ENCODE data around the gene ADCY7. TPM values are rescaled to one million over a fixed set of nuclear protein-coding genes. Genes with fewer than 3 reads are reported as not detected.

Gene ADCY7
- total RNA-seq, 1 experiment from 2014 or later, result 1.7 TPM

- in situ Hi-C loops (cut with HindIII; ENCODE audit: low sequenced_read_pairs), result no loop called here
- DNase-seq (ENCODE audit: low spot score), result no peak
These were observed 26.2 kb downstream of the ADCY7 start for GRCh38 chr16:50292566-50292948.

GRCh38 chr16:50293041-50293783 lies 26.9 kb downstream of the ADCY7 start:
- DNase-seq (ENCODE audit: low spot score), result no peak
- in situ Hi-C loops (cut with HindIII; ENCODE audit: low sequenced_read_pairs), result no loop called here

GRCh38 chr16:50293994-50294855 lies 27.9 kb downstream of the ADCY7 start:
- no peak for DNase-seq (ENCODE audit: low spot score)
- in situ Hi-C loops (cut with HindIII; ENCODE audit: low sequenced_read_pairs), result no loop called here

- in situ Hi-C loops (cut with HindIII; ENCODE audit: low sequenced_read_pairs), result no loop called here
- no peak for DNase-seq (ENCODE audit: low spot score)
These were observed 28.6 kb downstream of the ADCY7 start for GRCh38 chr16:50294955-50295354.

DNA sequence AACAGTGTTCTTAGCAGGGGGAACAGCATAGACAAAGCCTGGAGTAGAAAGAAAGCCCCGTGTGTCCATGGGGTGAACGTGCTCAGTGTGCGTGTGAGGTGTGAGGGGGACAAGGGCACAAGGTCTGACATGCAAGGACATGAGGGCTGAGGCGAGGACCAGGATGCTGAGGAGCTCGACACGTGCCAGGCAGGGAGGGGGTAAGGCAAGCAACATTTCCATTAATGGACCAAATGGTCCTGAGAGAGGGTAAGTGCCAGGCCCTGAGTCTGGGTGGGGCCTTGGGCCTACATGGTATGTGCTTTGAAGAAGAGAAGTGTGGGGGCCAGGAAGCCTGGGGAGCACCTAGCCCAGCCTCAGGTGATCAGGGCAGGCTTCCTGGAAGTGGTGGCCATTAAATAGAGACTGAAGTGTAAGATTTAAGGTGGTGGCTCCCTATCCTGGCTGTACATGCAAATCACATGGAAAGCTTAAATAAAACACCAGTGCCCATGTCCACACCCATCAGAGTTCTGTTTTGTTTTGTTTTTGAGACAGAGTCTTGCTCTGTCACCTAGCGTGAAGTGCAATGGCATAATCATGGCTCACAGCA lies 29.3 kb downstream of the ADCY7 start:
- in situ Hi-C loops (cut with HindIII; ENCODE audit: low sequenced_read_pairs), result no loop called here
- DNase-seq (ENCODE audit: low spot score), result no peak

DNA sequence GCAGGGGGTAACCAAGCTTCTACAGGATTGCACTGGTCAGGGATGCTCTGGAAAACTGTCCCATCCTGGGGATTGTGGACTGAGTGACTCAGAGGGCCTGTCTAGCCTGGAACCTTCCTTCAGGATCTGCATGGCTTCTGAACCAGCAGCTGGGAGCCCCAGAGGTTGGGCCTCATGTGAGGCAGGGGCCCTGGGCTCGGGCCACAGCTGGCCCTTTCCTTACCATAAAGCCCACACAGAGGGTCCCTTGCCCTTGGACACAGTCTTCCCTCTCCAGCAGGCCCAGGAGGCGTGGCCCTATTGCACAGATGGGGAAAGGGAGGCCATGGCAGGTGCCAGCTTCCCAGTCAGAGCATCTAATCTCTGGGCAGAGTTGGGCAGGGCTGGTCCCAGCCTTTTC lies 30.5 kb downstream of the ADCY7 start:
- in situ Hi-C loops (cut with HindIII; ENCODE audit: low sequenced_read_pairs), result no loop called here
- DNase-seq (ENCODE audit: low spot score), result no peak

GRCh38 chr16:50297301-50298074 lies 31.1 kb downstream of the ADCY7 start:
- in situ Hi-C loops (cut with HindIII; ENCODE audit: low sequenced_read_pairs), result no loop called here
- DNase-seq (ENCODE audit: low spot score), result no peak

DNA sequence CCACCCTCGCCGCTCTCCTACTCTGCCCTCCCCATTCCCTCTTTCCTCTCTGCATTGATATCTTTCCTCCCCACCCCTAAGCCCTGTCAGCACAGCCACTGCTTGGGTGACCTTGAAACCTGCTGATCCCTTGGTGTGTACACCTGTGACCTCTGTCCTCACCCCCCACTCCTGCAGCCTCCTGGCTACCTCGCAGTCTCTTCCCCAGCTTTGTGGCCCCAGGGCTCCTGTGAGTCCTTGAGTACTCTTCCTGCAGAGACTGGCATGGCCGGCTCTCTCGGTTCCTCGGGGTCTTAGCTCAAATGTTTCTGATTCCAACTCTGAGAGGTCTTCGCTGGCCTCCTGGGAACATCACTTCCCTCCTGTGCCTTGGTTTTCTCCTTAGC lies 31.7 kb downstream of the ADCY7 start:
- no peak for DNase-seq (ENCODE audit: low spot score)
- in situ Hi-C loops (cut with HindIII; ENCODE audit: low sequenced_read_pairs), result no loop called here

DNA sequence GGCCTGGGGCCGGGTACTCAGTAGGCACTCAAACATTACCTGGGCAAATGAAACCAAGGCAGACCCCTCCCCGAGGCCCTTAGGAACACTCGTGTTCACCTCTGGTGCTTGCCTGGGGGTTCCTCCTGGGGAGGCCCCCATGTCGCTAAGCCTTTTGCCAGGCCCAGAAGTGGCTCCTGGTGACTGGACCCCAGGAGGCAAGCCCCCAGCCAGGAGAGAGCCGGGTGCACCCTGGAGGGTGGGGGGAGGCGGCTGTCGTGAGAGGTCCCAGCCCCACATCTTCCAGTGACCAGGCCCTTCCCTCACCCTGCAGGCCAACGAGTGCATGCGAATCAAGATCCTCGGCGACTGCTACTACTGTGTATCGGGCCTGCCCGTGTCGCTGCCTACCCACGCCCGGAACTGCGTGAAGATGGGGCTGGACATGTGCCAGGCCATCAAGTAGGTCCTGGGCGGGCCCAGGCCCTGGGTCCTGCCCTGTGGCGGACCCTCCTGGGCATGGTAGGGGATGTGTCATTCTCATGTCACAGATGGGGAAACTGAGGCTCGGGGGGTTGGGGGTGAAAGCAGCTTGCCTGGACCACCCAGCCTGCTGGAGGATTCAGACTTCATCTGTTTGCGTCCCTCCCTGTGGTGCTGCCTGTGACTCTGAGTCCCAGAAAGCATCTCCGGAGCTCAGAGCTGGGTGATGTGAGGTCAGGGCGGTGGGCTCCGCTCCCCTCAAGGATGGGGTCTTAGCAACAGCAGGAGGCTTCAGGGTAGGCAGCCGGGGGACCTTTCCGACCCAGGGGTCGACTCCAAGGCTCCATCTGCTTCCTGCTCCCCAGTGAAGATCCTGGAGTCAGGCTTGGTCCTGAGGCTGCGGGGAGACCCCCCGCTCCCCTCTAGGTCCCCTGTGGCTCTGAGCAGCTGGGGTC lies 32.5 kb downstream of the ADCY7 start:
- no peak for DNase-seq (ENCODE audit: low spot score)
- in situ Hi-C loops (cut with HindIII; ENCODE audit: low sequenced_read_pairs), result no loop called here

GRCh38 chr16:50299508-50300105 lies 33.3 kb downstream of the ADCY7 start:
- in situ Hi-C loops (cut with HindIII; ENCODE audit: low sequenced_read_pairs), result no loop called here
- no peak for DNase-seq (ENCODE audit: low spot score)

DNA sequence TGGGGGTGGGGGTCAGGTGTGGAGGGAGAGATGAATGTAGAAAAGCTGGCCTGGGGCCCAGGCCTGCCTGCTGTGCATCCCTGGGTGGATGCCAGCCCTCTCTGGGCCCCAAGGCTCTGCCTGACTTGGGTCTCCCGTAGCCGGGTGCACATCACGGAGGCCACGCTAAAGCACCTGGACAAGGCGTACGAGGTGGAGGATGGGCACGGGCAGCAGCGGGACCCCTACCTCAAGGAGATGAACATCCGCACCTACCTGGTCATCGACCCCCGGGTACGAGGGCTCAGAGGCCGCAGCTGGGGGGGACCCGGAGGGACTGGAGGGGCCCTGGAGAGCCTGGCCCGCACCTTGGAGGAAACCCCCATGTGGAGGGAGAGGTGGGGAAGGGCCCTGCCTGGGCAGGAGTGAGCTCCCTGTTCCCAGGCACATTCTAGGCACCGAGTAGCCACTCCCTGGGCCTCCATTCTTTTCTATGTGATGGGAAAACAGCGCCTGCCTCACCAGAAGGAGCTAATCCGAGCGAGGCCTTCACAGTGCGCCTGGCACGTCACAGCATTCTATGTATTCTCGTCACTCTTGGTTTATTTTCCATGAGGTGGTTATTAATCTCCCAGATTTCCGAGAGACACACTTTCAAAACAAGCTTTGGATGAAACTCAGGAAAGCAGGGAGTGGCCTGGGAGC lies 34.7 kb downstream of the ADCY7 start:
- in situ Hi-C loops (cut with HindIII; ENCODE audit: low sequenced_read_pairs), result no loop called here
- no peak for DNase-seq (ENCODE audit: low spot score)

DNA sequence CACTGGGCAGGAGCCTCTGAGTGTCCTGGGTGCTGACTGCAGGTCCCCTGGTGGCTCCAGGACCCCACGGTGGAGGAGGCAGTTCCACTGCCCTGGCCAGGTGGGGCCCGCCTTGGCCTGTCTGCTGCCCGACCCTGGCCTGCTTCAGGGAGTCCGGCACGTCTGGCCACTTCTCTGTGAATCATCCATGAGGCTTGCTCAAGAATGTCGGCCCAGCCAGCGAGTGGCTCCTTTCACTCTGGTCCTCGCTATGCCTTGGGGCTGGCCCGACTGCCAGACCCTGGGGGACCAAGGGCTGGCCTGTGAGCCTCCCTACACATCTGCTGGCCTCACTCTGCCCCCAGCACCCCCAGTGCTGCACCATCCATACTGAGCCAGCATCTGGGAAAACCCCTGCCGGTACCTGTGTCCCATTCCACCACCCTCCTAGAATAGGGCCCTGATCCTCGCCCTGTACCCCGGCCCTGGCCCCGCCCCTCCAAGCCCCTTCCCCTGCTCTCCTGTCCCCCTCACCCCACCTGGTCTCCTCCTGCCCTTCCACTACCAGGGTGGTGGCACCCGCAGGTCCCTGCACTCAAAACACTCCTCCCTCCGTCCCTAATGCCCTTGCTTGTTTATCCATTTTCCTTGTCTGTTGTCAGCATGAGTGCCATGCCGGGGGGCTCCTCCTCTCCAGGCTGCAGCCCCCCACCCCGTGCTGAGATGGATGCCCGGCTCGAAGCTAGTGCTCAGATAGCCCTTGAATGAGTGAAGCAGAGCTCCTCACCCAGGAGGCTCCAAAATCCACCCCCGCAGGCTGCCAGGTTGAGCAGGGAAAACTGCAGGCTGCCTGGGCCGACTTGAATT lies 35.5 kb downstream of the ADCY7 start:
- no peak for DNase-seq (ENCODE audit: low spot score)
- in situ Hi-C loops (cut with HindIII; ENCODE audit: low sequenced_read_pairs), result no loop called here

- in situ Hi-C loops (cut with HindIII; ENCODE audit: low sequenced_read_pairs), result no loop called here
- DNase-seq (ENCODE audit: low spot score), result no peak
These were observed 36.2 kb downstream of the ADCY7 start for GRCh38 chr16:50302472-50303005.

- no peak for DNase-seq (ENCODE audit: low spot score)
- in situ Hi-C loops (cut with HindIII; ENCODE audit: low sequenced_read_pairs), result no loop called here
These were observed 36.8 kb downstream of the ADCY7 start for GRCh38 chr16:50303041-50303604.

- no peak for DNase-seq (ENCODE audit: low spot score)
- in situ Hi-C loops (cut with HindIII; ENCODE audit: low sequenced_read_pairs), result no loop called here
These were observed 37.5 kb downstream of the ADCY7 start for GRCh38 chr16:50303605-50304466.
